ENCODE measurements around the gene CASP9. TPM values are rescaled to one million over a fixed set of nuclear protein-coding genes. Genes with fewer than 3 reads are reported as not detected.
"Not testable (repeated sequence)": the region's sequence is repeated elsewhere in the genome, so short reads cannot be mapped to it uniquely, and the experiment has no call there.

CASP9 gene
- total and polyA plus RNA-seq, 7 donors, result 5.3 to 10.5 (median 8.0) TPM

DNA sequence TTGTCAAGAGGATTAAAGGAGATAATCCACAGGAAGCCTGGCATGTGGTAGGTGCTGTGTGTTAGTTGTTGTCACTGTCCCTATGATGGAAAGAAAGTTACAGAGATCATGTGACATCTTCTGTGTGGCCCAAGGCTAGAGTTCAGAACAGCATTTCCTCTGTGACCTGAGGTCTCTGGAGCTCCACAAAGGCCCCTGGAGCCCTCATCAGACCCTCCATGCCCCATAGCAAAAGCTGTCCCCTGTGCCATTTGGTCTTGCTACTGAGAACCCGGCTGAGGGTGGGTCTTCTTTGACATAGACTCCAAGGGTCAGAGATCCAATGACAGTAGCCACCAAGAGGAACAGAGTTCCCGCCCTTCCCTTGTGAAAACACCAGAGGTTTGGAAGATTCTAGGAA lies 40.0 kb downstream of the CASP9 start:
- Histone ChIP-seq H3K4me3 (no peak overlapping the region), H3K27me3 (ENCODE audit: insufficient read depth in 3 of 3, low read length in 2 of 3) (no peaks in the 10 kb centered on the region), H3K9me3 (no peaks in the 10 kb centered on the region), H3K4me1 (no peaks in the 10 kb centered on the region), H3K36me3 (ENCODE audit: insufficient read depth in 1 of 2, low read depth in 1 of 2) (no peaks in the 10 kb centered on the region), H3K27ac (no peak overlapping the region)
- ATAC-seq, result no peak
- TF ChIP-seq, protein P1, sequence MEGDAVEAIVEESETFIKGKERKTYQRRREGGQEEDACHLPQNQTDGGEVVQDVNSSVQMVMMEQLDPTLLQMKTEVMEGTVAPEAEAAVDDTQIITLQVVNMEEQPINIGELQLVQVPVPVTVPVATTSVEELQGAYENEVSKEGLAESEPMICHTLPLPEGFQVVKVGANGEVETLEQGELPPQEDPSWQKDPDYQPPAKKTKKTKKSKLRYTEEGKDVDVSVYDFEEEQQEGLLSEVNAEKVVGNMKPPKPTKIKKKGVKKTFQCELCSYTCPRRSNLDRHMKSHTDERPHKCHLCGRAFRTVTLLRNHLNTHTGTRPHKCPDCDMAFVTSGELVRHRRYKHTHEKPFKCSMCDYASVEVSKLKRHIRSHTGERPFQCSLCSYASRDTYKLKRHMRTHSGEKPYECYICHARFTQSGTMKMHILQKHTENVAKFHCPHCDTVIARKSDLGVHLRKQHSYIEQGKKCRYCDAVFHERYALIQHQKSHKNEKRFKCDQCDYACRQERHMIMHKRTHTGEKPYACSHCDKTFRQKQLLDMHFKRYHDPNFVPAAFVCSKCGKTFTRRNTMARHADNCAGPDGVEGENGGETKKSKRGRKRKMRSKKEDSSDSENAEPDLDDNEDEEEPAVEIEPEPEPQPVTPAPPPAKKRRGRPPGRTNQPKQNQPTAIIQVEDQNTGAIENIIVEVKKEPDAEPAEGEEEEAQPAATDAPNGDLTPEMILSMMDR (IDR thresholded peaks at IDR 0.05), result no peak
- DNase-seq, result no peak
- 82 to 88% (median 88%) methylated on average over 2 of the region's 2 CpGs for WGBS, 3 donors
- intact Hi-C loops (cut with DNase I), result no loop called here

DNA sequence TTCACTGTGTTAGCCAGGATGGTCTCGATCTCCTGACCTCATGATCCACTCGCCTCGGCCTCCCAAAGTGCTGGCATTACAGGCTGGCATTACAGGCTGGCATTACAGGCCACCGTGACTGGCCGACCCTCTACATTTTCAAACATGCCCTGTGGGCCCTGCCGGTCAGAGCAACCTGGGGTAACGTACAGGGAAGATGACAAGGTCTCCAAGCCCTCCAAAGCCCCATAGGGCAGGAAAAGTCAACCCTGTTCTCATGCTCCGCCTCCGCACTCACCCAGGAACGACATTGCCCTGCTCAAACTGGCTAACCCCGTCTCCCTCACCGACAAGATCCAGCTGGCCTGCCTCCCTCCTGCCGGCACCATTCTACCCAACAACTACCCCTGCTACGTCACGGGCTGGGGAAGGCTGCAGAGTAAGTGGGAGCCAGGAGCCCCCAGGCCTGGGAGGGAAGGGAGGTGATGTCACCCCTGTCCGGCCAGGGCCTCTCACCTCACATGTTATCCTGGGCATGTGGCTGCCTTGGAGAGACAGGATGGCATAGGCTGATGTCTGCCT lies 41.0 kb downstream of the CASP9 start:
- H3K4me1 ChIP-seq; H3K4me3 ChIP-seq; ATAC-seq; H3K9me3 ChIP-seq; H3K36me3 ChIP-seq (ENCODE audit: insufficient read depth in 1 of 2, low read depth in 1 of 2); intact Hi-C loops (cut with DNase I); H3K27ac ChIP-seq; DNase-seq; H3K27me3 ChIP-seq (ENCODE audit: insufficient read depth in 3 of 3, low read length in 2 of 3): not testable (repeated sequence)
- WGBS, 3 donors, result 80 to 86% (median 81%) methylated on average over 12 to 15 of the region's 16 CpGs

DNA sequence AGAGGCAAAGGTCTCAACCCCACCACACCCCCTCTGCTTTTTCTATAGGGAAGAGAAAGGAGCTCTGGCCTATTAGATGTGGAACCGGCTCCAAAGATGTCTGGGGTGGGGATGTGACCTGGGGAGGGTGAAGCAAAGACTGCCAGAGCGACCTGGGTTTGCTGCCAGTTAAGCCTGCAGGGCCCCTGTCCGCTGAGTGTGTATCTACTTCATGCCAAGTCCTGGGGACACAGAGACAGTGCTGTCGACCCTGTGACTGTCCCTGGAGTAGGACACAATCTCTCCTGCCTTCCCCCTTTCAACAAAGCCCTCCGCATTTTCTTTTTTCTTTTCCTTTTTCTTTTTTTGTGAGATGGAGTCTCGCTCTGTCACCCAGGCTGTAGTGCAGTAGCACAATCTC lies 41.6 kb downstream of the CASP9 start:
- H3K9me3 ChIP-seq; H3K4me3 ChIP-seq; H3K4me1 ChIP-seq; H3K27me3 ChIP-seq (ENCODE audit: insufficient read depth in 3 of 3, low read length in 2 of 3); ATAC-seq; H3K36me3 ChIP-seq (ENCODE audit: insufficient read depth in 1 of 2, low read depth in 1 of 2); H3K27ac ChIP-seq; DNase-seq; intact Hi-C loops (cut with DNase I): not testable (repeated sequence)
- WGBS, 3 donors, result 74 to 89% (median 83%) methylated on average over 6 of the region's 6 CpGs

DNA sequence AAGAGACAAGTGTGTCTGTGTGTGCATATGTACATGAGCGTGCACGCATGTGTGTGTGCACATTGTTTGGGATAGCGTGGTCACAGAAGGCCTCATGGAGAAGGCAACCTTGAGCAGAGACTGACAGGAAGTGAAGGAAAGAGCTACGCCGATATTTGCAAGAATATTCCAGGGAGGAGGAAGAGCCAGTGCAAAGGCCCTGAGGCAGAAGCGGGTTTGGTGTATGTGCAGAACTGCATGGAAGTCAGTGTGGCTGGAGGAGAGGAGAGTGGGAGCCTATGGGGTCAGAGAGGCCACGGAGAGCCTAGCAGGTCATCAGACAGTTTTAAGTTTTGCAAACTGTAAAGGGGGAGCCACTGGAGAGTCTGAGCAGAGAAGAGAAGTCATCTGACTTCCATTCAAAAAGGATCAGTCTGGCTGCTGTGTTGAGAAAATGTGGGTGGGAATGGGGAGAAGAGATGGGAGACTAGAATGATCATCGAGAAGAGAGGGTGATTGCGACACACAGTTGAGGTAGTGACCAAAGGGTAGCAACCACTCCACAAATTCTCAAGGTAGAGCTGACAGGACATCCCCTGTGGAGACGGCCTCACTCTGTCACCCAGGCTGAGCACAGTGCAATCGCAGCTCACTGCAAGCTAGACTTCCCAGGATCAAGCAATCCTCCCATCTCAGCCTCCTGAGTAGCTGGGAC lies 44.2 kb downstream of the CASP9 start:
- TF ChIP-seq, protein P1 (IDR thresholded peaks at IDR 0.05), result no peak
- Histone ChIP-seq H3K4me1 (no peaks in the 10 kb centered on the region), H3K4me3 (no peak overlapping the region), H3K36me3 (ENCODE audit: insufficient read depth in 1 of 2, low read depth in 1 of 2) (no peaks in the 10 kb centered on the region), H3K27ac (no peak overlapping the region), H3K27me3 (ENCODE audit: insufficient read depth in 3 of 3, low read length in 2 of 3) (no peaks in the 10 kb centered on the region), H3K9me3 (no peaks in the 10 kb centered on the region)
- intact Hi-C loops (cut with DNase I), result no loop called here
- 93 to 96% (median 94%) methylated on average over 11 of the region's 11 CpGs for WGBS, 3 donors
- ATAC-seq (no peak), DNase-seq (no peak)

DNA sequence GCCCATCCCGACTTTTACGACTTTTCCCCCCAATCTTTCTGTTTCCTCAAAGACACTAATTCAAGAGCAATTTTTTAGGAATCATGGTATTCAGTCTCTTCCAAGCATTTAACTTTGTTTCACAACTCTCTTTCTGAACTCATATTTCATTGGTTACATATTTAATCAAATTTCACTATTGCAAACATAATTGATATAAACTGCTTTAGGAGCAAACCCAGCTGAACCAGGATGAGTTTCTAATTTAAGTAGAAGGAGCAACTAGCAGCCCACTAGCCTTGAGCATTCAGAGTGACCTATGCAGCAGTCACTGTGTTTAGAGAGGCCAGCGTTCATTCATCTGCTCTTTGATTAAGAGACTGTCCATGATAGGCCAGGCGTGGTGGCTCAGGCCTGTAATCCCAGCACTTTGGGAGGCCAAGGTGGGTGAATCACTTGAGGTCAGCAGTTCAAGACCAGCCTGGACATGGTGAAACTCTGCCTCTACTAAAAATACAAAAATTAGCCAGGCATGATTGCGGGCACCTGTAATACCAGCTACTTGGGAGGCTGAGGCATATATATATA lies 46.3 kb downstream of the CASP9 start:
- no peaks in the 10 kb centered on the region for H3K27me3 ChIP-seq (ENCODE audit: insufficient read depth in 3 of 3, low read length in 2 of 3)
- no peak overlapping the region for H3K4me3 ChIP-seq
- H3K27ac ChIP-seq, result no peak overlapping the region
- WGBS, 3 donors, result 93 to 95% (median 94%) methylated on average over 5 of the region's 5 CpGs
- no peaks in the 10 kb centered on the region for H3K36me3 ChIP-seq (ENCODE audit: insufficient read depth in 1 of 2, low read depth in 1 of 2)
- intact Hi-C loops (cut with DNase I), result no loop called here
- TF ChIP-seq, protein P1 (IDR thresholded peaks at IDR 0.05), result no peak
- H3K9me3 ChIP-seq, result no peaks in the 10 kb centered on the region
- no peak for DNase-seq
- H3K4me1 ChIP-seq, result no peaks in the 10 kb centered on the region
- no peak for ATAC-seq
